Measurements from ENCODE around the gene CEP63.
A peak's percentile ranks its signal among the peaks of the same experiment; 100 is the strongest.
"Not testable (repeated sequence)": the region's sequence is repeated elsewhere in the genome, so short reads cannot be mapped to it uniquely, and the experiment has no call there.

Gene CEP63

DNA sequence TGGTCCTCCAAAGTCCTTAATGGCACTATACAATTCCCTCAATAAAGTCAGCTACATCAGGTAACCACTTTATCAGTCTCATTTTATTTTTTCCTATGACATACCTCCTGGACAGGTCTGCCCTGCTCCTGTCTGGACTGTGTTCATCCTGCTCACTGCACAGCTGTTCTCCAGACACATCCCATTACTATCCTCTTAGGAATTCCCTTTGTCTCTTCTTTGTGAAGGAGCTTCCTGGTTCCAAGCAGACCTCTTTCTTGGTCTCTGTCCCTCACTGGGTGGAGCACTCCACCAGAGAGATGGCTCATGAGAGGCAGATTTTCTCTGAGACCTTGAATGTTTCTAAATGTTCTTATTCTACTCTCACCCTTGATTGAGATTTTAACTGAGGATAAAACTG lies 104.9 kb downstream of the CEP63 start:
- no peak for ATAC-seq

DNA sequence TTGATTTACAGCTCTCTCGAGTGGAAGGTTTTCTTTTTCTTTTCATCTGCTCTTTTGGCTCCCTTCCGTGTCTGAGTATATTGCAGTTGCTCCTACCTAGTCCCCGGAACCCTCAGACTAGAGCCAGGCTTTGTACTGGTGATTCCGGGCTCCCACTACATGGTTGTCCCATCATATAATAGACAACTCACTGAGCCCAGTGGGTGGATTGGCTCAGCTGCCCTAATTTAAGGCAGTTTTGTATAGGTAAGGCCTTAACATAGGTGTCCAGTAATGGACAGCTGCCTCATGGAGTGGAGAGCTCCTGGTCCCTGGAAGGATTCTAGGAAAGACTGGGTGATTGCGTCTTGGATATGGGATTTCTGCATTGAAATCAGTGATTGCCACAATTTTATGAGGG lies 106.9 kb downstream of the CEP63 start:
- ATAC-seq = no peak

DNA sequence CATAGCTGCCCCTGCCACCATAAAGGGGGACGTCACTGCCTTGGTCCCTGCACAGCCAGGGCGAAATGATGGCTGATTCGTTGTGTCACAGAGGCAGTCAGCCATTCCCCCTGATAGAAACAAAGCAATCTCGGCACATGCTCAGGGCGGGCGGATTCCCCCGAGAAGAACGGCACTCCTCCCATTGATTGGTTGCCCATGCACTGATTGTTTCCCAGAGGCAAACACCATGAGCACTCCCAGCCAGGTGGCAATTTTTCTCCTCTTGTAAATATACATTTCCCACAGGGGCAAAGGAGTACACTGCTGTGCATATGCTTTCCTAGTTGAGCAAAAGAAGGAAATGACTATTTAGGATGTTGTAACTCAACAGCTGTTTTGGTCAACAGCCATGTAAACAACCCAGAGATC lies 108.5 kb downstream of the CEP63 start:
- no peak for ATAC-seq

DNA sequence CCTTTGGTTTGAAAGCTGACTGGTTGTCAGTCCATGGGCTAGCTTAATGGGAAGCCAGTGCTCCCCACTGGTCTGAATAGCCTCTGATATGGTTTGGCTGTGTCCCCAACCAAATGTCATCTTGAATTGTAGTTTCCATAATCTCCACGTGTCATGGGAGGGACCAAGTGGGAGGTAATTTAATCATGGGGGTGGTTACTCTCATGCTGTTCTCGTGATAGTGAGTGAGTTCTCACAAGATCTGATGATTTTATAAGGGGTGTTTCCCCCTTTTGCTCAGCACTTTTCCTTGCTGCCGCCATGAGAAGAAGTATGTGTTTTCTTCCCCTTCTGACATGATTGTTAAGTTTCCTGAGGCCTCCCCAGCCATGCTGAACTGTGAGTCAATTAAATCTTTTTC lies 109.1 kb downstream of the CEP63 start:
- not testable (repeated sequence) for ATAC-seq

DNA sequence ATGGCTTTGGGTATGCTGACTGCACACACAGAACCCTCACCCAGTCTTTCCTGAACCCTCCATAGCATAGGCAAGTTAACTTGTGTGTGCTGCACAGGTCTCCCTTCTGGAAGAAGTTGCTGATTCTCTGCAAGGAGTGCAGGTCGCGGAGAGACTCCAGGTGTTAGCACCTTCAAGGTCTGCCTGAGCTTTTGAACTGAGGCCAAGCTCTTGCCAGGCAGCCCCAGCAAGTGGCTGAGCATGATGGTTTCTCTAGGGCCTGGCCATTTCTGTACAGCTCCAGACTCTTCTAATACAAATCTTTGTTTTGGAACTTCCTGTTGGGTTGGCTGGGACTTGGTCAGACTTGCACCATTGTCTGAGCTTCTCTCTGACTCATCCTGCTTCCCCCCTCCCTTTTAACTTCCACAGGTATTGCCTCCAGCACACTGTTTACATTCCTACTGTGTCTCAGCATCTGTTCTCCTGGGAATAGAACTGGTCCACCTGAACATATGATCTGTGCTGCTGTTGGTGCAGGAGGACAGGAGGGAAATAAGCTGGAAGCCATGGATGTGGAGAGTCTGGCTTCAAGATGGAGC lies 111.6 kb downstream of the CEP63 start:
- no peak for ATAC-seq

DNA sequence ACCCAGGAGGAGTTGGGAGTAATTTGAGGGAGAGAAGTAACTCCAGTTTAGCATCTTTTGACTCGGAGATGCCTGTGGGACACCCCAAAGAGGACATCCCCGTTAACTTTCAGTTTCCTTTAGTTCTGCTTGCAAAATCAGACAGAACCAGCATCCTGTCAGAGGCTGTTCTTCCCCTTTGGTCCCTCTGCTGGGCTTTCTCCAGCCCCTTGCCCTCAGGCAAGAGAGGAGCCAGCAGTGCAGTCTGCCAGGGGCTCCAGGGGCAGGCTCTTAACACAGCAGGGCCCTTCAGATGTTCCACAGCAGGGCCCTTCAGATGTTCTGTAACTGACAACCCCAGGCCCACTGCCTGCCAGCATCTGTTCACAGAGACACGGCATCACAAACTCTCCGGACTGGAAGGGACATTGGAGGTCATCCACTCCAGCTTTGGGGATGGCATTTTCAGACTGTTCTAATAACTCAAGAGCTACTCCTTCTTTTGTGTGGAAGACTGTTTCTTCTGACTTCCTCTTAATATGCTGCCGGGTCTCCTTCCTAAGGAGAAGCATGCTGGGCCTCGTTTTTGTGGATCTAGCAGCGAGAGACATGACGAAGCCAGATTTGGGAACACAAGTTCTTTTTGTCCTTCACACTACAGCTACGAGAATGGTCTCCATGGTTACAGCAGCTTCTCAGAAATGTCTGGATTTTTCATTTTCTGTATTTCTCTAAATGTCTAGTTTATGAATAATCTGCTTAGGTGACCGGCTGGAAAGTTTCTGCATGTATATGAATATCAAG lies 113.1 kb downstream of the CEP63 start:
- no peak for ATAC-seq

DNA sequence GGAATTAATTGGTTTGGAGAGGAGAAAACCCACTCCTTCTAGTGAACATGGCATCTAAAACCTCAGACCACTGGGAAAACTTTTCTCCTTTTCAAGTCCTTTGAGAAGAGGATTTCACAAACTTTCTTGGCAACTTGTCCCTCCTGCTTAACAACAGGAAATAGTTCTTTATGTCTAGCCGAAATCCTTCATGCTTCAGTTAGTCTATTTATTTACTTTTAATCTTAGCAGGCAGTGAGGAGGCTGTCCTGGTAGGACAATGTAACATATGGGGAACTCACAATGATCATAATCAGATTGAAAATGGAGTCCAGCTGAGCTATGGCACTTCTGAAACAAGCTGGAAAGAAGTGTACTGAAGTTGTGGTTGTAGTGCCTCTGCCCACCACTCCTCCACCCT lies 114.3 kb downstream of the CEP63 start:
- ATAC-seq = no peak

DNA sequence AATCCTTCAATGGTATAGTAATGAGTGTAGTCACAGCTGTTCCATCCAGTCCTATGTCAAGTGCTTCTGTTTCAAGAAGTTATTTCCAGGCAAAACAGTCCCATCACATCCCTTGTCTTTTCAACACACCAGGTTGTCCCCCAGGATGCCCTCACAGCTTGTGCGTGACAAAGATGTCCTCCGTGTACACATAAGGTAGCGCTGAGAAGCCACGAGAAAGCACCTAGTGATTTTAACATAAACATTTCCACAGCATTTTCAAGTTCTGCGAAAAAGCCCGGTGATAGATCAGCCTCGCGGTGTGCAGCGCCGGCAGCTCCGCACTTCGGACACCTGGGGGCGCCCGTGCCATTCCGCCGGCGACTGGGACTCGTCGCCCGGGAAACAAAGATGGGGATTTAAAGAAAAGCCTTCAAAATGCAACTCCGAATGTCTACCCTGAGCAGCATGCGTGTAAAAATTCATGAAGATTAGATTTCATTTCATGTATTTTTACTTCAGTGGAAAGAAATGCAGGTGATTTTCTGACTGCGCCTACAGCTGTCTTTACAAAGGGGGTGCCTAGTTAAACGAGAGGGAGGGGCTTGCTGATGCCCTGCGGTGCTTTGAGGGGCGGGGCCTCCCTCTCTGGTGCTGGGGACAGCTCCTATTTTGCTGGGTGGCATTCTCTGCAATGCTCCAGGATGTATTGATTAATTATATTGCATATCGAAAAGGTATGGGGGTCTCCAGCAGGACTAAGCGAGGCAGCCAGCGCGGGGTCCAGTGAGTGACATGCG lies 115.0 kb downstream of the CEP63 start:
- ATAC-seq = peak; percentile 59 to 60

DNA sequence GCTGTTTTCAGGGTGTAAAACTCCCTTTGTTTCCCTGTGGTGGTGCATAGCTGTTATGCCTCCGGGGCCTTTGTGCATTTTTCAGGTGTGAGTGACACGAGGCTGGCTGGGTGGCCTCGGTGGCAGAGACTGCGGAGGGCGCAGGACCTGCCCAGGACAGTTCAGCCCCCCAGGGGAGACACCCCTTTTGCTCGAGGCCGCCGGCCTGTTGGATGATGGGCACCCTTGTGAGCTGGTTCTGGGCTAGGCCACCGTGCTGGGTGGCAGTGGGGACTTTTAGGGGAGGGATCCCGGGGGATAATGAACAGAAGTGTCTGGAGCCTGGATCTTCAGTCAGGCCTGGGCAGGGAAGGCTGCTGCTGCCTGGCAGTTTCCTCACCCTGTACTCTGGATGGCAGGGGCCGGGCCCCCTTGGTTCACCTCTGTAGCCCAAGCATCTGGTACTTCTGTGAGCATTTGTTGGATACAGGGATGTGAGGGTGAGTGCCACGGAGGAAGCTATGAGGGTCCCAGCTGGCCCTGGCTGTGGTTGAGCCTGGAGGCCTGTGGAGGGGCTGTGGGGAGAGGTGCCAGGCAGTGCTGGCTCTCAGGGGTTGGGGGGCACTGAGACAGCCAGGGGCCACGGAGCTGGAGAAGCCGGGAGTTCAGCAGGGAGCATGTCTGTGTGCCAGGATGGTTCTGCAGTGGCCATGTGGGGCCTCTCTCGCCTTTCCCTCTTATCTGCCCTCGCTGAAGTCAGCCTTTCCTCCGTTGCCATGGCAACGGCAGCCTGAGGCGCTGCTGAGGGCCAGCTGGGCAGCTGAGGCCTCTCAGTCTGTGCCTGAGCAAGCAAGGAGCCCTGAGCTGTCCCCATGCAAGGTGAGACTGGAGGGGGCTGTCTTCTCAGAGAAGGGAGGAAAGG lies 115.9 kb downstream of the CEP63 start:
- ATAC-seq = no peak

DNA sequence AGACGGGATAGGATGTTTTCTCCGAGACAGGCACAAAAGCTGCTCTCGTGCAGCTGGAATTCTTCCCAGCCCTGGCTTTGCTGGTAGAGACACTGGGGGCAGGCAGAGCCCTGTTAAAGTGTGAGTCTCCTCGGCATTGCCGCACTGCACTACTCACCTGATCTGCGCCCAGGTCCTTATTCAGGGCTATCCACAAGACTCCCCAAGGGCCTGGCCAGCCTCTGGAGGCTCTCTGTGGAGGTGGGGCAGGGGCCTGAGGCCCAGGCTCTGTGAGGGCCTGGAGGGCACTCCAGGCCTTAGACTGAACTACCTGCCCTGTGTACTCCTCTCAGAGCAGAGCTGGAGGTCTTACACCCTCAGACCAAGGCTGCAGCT lies 116.6 kb downstream of the CEP63 start:
- ATAC-seq = no peak

DNA sequence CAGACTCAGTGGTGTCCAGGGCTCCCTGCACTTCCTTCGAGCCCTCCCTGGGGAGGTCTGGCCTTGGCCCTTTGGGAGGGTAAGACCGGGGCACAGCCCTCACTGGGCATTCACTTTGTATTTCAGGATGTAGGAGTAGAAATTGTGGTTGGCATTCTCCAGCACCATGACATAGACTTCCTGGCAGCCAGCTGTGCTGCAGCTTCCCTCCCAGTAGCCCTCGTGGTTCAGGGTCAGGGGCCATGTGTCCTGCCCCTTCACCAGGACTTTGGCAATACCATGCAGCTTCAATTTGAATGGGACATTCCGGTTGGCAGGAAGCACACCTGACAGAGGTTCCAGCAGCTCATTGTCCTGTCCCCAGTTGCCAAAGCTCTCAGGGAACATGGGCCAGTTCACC lies 117.6 kb downstream of the CEP63 start:
- ATAC-seq = no peak

DNA sequence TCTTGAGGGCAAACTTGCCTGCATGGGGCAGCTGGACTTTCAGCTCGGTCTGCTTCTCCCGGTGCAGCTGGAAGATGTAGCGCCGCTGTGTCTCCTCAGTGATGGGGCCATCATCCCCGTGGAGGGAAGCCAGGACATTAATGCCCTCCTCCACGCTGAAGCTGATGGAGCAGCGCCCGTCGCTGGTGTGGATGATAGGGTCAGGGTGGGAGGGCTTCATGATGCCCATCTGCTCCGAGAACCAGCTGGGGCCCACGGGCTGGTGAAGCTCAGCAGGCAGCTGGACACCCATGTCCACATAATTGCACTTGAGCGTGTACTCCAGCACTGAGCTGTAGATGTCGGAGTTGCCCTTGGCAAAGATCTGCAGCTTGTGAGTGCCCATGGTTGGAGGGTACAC lies 118.1 kb downstream of the CEP63 start:
- no peak for ATAC-seq

DNA sequence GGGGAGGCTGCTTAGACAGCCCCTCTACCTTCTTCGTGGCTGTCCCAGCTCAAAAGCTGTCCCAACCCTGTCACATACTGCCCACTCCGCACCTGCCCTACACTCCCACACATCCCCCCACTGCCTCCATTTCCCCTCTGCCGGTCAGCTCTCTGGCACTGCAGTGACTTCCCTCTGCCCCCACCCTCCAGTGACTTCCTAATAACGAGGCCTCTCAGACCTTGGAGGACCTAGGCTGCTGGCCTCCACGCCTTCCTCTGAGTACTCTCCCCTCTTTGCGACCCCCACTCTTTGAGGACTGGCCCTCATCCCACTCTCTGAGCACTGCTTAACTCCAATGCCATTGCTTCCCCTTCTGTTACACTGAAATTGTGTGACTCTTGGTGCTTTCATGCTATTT lies 119.7 kb downstream of the CEP63 start:
- no peak for ATAC-seq

DNA sequence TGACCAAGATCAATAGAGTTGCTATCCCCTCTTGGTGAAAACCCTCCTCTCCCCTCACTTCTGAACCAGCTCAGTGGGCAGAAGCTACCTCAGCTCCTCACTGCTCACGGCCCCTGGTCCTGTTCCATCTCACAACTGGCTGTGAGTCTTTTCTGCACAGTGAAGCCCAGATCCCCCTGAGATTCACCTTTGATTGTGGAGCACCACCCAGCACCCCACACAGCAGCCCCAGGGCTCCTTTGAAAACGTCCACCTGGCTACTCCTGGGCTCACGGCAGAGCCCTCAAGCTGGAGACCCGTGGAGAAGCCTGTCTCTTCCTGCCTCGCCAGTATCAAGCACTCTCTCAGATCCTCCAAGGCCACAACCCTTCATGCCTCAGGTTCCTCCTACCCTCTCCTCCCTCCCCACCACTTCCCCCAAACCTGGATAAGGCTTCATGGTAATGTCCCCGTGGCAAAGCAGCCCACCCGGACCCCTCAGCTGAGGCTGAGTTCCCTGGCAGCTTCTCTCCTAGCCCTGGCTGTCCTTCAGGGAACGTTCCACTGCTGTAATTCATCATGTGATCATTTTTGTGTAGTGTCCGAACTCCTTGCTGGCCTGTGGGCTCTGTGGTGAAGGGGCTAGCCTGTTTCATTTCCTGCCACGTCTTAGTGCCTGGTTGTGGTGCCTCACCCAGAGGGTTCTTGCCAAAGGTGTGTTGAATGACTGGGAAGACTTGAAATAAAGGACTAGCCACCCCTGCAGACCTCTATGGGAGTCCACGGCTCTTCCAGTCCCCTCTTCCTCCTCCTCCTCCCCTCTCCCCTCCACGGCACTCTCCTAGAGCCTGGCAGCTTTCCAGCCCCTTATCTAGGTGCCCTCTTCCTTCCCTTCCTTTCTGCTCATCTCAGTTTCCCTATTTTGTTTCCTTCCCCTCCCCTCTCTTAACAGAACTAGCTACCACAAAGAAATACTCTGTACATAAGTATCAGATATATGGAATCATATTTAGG lies 120.5 kb downstream of the CEP63 start:
- ATAC-seq = no peak

DNA sequence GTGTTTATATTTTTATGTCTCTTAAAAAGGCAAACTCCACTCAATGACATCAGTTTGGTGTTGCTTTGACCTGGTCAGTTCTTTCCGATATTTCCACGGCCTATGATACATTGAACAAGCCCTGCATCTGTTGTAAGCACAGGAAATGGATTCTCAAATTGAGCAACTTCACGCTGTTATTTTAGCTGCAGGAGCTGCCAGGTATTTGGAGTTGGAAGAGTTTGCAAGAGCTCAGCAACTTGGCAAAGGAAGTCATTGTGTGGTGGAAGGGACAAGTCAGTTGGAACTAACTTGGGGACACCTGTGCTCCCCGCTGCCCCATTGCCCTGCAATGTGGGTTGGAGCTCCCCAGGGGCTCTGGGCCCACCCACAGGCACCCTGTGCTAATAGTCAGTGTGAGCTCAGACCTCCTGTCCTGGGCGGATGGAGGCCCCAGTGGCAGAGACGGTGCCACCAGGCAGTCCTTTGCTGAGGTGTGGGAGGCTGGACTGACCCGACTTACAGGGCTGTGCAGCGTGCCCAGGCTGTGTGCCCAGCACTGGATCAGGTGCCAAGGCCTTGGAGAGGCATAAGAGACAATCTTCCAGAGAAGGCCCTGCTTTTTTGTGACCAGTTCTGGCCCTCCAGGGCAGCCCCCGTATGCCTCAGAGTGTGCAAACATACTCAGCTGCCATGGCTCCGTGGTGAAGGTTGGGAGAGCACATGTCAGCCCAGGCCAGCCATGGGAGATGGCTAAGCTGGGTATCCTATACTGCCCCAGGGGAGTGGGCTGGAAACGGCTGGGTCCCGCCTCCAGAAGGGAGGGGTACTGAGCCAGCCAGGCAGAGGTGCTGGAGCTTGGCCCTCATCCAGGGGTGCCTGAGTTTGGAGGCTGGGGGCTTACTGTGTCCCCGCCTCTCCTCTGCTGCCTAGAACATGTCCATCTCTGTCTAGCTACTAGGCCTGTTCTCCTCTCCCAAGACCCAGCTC lies 121.5 kb downstream of the CEP63 start:
- no peak for ATAC-seq

DNA sequence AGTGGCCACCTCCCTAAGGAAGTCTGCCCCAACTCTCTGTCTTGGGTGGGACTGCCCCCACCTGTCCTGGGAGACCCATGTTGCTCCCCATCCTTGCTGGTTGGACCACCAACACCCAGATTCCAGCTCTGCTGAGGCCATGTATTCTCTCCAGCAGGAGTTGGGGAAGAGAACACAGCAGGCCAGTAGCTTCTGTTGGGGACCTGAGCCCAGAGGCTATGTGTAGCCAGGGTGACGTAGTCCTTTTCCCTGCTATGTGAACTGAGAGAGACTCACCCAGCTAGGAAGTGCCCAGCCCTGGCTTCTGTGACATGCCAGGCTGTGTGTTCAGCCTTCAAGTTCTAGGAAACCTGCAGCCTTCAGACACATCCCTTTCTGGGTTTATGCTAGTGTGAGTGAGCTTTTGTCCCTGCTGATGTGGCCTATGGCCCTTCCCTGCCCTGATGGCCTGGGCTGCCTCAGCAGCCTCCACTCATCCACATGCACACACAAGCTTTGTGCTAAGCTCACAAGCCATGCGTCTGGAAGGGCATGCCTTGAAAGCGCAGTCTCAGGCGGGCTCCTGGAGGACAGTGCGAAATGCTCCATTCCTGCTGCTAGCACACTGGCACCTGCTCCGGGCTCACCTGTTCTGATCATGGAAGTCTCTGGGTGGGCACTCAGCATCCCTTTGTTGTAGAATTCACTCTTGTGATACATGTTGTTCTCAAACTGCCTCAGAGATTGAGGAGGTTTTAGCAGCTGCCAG lies 122.3 kb downstream of the CEP63 start:
- no peak for ATAC-seq

DNA sequence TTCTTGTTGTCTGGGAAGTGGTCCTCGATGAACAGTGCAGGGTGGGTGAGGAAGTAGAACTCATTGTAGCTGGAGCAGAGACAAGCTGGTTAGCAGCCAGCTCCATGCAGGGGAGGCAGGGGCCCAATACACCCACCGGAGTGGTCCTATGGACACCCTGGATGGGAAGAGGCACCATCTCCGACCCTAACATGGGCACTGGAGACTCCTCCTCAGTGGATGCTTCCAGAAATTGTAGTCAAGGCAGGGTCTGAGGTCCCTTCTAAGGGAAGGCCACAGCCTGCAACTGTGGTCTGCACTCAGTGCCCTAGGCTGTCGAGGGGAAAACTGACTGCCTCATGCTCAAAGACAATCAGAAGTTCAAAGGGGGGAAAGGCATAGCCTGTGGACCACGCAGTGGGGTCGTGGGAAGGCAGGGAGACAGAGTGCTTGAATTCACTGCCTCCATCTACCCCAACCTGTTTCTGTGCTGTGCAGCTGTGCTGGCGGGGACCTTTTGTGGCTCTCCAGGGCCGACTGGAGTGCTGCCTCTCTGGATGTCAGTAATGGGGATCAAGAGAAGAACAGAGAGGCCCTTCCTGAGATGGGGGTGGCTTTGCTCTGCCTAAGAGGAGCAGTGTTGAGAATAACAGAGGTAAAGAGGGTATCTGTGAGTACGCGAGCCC lies 123.0 kb downstream of the CEP63 start:
- no peak for ATAC-seq

DNA sequence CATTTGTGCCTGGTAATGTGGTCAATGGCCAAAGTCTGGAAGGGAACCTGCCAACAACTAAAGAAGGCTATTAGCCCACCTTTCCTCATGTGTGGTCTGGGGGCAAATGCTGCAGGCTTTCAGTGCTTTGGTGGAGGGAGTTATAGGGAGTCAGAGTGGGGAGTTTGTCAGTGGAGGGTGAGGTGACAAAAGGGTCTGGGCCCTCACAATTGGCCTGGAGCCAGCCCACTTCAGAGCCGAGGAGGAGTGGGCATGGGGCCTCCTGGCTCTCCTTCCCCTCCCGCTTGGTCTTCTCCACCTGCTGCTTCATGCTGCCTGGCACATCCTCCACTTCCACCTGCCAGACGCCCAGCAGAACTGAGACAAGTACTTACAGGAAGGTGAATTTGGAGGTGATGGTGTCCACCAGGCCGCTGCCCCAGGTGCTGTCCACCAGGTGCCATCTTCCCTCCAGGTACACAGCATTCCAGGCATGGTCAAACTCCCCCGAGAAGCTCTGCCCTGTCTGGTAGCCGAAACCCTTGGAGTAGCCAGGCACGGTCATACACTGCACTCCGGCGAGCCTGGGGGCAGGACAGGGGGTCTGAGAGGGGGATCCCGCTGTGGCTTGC lies 124.1 kb downstream of the CEP63 start:
- ATAC-seq = no peak

Measured in activated CD4-positive, CD25-positive, alpha-beta regulatory T cell treated with anti-CD3 and anti-CD28 coated beads, Interleukin-2, amount 50 U/mL, for 24 hours (primary cell).